Left lobe of liver (tissue), 2 donors: ENCODE measurements around the gene FAP. TPM values are rescaled to one million over a fixed set of nuclear protein-coding genes. Genes with fewer than 3 reads are reported as not detected.
A peak's percentile ranks its signal among the peaks of the same experiment; 100 is the strongest.

Experiments used
- ATAC-seq: fragments of 200-7000 bp; cut with Tn5 transposase; one replicate; pipeline ENCODE4 v1.9.1; 2020; ENCODE audit warnings: mild to moderate bottlenecking, moderate library complexity
- DNase-seq: peaks from one replicate; pipeline ENCODE4 v3.0.0-alpha.2; 2020; ENCODE audit warnings: low spot score
- total RNA-seq: library from RNA; stranded (reverse); gene quantifications from one replicate; pipeline ENCODE4 v1.2.1, GENCODE V29; 2021
- donor health status: DM: no; HTN: no; CAD: no; lungs with moderate emphysema.
- donor health status: DM: no; HTN: yes; CAD: no.

The FAP gene
- total RNA-seq, 1 donor from 2014 or later = 0.58 TPM

DNA sequence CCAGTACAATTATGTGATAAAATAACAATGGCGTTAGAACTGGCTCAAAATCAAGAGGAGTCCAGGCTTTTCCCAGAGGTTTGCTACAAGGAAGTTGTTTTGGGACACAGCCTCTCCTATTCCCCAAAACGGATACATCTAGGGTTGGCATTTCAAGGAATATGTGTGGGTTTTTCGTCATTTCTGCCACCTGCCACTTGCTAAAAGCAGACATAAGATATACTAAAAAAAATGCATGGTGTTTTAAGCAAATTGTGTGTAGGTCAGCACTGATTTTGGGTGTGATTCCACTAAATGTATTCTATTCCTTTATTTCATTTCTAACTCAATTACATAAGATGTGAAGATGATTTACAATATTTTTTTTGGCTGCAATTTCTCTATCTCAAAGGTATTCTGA, 54.8 kb downstream of the FAP start:
- DNase-seq = no peak

DNA sequence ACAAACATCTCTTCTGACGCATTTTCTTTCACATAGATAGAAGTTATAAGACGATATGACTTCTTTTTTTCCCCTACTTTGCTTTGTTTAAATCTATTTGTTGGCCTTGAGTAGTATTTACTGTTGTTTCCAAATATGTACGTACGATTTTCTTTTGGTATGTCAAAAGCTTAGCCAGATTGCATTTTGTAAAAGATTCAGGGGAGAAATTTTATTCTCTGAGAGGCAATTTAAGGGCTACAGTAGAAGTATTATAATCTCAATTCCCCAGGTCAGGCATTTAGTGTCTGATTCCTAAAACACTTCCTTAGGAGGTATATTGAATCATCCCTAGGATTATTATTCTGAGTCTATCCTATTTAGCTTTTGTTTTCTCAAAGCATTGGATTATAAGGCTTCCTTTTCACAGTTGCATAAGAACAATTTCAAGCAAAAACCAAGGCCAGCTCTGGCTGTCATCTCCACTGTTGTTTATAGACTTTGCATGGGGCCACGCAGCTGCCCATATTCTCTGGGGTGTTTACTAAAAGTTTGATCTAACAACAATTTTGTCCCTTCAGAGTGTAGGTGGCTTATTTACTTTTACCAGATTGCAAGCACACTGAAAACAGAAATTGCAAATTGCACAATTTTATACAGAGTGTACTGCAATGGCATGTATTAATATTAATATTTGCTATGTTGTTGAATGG, 57.6 kb downstream of the FAP start:
- ATAC-seq = no peak
- DNase-seq = no peak

More for the DNA sequence above, 54.8 kb downstream of the FAP start:
- no peak for ATAC-seq

DNA sequence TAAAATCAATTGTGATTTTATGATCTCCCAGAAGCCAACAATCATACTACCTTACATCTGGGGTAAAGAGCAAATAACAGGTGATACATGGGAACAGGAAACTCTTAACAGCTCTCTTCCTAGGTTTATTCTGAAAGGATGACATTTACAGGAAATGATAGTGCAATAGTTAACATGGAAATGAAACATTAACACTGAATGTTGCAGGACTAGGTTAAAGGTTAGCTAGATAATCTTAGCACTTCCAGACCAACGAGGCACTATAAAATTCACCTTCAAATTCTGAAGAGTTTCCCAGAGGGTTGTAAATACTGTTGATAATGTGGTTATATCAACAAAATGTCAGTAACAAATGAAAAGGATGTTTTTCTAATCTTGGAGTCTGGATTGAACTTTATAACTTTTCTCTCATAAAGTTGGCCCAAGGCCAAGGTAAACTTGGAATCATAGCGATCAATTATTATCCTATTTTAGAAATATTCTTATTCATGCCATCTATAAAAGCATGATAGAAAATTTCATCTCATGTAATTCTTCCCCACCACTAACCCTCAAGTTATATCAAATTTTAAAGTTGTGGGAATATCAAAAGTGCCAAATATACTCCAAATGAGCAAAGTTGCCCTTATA, 58.3 kb downstream of the FAP start:
- DNase-seq (no peak), ATAC-seq (peak; percentile 19)

DNA sequence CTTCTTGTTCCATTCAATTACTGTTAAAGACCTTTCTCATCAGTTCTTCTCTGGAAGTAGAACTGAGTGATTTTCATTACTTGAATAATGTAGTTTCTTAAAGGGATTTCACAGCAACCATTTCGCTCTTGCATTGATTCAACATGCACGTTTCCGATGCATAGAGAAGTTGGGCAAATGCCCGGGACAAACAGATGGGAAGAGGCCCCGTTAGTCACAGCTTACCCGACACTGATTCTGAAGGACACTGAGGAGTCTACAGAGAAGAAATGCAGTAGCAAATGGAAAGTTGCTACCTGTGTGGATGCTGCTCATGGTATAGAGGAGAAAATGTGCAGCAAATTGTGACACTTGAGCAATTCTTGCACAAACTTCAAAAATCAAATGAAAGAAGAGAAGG, 58.9 kb downstream of the FAP start:
- DNase-seq = no peak
- ATAC-seq = no peak

DNA sequence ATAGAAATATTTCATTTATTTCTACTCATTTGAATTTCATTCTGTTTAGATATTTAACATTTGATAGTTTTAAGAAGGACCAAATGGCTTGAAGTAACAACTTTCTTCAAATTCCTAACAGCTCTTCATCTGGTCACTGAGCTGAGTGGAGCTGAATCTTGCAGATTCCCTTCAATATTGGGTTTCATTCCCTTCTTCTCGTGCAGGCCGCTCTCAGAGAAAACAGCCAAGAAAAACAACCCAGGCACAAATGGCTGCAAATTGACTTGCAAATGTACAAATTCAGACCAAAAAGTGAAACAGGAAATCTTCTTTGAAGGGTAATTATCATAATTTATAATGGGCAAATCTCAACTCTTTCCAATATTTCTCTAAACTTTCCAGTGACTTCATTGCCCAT, 60.9 kb downstream of the FAP start:
- ATAC-seq = no peak

DNA sequence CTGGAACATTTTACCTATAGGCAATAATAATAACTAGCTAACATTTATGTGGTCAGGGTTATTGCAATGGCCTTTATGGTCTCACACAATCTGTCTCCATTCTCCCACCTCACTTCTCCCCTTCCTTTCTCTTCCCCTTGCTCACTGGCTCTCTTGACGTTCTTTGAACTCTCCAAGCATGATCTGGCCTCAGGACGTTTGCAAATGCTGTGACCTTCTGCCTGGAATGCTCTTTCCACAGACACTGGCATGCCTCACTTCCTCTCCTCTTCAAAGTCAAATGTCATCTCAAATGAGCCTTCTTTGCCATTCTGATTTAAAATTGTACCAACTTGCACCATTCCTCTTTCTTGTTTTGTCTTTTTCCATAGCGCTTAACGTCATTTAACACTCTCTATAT, 65.9 kb downstream of the FAP start:
- ATAC-seq = no peak

More for the DNA sequence above, 60.9 kb downstream of the FAP start:
- DNase-seq = no peak

DNA sequence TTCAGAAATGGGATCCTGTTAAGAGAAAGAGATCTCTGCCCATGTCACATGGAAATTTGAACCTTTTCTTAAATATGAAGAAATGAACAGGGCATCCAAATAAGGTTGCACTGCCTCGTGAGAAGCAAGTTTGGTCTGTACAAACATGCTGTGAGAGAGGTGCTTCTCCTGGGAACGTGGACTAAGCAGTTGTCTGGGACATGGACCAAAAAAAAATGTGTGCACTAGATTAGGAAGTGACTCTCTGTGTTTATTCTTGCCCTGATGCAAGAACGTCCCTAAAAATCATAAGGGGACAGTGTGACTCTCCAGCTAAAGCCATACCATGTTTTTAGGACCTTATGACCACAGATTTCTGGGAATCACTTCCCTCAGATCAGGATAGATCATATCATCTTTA, 67.5 kb downstream of the FAP start:
- ATAC-seq = peak; percentile 47

More for the DNA sequence above, 65.9 kb downstream of the FAP start:
- no peak for DNase-seq

DNA sequence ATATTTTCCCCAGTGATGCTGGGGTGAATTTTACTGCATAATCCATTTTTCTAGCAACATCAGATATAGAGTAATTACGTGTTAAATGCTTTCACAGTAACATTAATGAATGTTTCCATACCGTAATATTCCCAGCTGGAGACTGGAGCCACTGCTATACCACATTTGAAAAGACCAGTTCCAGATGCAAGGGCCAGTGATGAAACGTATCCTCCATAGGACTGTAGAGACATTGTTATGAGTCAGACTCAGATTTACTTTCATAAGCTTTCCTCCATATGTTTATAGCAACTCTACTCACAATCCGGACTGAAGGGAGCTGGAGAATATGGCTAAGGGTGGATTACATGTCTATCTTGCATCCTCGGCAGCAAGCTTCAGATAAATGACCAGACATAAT, 68.5 kb downstream of the FAP start:
- no peak for ATAC-seq
- no peak for DNase-seq

More for the DNA sequence above, 67.5 kb downstream of the FAP start:
- DNase-seq = no peak

DNA sequence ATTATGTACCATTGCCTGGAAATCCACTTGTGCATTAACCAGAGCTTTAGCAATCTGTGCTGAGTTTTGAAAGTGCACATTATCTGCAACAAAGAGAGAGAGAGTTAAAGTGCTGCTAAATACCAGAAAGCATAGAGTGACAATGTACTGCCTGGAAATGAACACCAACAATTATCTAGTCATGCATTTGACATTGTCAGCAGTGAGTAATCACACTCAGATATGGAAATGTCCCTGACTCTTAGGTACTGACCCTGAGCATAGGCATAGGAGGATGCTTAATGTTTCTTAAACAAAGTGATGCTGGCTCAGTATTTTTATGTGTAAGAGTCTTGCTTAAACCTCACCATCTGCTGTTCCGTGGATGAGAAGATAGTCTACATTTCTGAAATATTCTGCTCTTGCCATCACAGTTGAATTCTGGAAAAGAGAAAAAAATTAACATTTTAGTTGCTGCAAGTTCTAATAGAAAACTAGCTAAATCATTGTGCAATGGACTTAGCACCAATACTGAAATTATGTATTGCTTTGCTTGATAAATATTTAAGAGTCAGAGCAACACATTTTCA, 70.4 kb downstream of the FAP start:
- no peak for DNase-seq
- no peak for ATAC-seq

DNA sequence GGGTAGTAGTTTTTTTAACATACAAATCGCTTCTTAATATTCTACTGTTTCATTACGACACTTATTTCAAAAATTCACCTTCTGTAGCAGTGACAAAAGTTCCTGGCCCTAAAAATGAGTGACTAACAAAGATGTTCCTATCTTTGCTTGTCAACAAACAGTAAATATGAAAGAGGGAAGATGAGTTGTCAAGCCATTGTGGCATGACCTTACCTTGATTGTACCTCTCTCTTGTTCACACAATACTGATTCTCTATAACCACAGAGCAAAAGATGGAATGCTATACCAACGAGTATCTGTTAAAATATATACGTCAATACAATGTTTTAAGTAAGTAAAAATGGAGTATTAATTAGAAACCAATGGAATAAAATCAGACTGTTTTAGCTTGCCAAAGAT, 76.5 kb downstream of the FAP start:
- DNase-seq (no peak), ATAC-seq (no peak)

DNA sequence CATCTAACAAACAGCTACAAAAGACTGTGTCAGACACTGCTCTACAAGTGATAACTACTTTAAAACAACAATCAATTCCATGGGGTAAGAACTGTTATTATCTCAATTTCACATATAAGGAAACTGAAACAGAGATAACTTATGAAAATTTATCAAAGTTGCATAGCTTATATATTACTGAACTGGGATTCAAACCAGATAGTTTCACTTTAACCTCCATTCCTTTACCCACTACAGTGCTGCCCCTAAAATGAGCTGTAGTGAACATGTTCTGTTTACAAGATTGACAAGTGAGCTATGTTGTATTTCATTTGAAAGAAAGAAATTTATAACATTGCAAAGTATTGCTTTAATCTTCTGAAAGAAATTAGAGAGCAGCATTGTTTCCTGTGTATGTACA, 77.1 kb downstream of the FAP start:
- DNase-seq (no peak), ATAC-seq (no peak)

DNA sequence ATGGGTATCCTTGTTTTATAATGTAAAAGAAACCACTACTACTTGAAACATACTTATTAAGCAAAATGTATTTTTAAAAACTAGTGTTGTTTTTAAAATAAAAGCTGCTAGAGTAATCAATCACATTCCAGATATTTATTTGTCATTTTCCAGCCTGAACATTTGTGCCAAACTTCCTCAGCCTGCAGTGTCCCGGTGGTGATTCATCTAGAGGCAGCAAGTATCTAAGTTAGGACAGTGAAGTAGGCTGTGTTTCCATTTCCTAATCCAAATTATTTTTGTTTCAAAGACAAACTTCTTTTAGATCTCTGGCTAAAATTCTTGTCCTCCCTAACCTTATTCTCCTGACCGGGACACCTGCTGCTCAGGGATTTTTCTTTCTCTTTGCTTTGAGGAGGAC, 78.4 kb downstream of the FAP start:
- ATAC-seq (no peak), DNase-seq (no peak)

DNA sequence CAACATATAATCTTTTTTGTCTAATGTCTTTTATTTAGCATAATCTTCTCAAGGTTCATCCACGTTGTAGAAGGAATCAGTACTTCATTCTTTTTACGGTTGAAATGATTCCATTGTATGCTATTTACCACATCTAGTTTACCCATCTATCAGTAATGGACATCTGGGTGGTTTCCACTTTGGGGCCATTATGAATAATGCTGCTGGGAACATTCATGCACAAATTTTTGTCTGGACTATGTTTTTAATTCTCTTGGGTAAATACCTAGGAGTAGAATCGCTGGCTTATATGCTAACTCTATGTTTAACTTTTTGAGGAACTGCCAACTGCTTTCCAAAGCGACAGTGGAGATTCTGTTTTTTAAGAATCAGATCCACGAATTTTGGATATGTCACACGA, 83.8 kb downstream of the FAP start:
- DNase-seq (no peak), ATAC-seq (no peak)

DNA sequence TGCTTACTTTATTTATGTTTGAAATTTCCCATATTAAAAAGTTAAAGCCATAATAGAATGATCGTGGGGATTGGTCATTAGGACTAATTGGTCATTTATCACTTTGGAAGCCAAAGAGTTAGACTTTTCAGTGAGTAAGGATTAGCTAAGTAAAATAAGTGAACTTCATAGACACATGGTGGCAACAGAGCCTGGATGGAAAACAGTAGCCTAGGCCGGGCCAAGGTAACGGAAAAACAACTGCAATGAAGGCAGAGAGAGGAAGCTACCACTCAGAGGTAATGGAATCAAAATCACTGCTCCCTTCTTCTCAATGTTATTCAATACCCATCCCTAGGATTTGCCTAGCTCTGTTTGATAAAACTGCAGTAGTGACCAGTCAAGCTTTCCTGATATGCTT, 87.1 kb downstream of the FAP start:
- ATAC-seq (no peak), DNase-seq (no peak)

DNA sequence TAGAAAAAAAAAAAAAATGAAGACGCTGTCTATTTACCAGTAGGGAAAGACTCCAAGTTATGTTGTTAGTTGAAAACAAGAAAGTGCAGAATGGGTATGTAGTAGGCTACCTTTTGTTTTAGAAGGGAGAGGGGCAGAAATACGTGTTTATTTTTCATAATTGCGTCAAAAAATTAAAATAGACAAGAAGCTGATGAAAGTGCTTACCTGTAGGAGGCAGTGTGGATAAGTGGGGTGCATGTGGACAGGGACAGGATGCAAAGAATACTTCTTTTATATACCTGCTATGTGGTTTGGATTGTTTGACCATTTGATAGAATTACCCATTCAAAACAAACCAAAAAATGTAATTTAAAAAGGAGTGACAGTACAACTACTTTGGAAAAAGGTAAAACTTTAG, 88.2 kb downstream of the FAP start:
- DNase-seq (no peak), ATAC-seq (no peak)

DNA sequence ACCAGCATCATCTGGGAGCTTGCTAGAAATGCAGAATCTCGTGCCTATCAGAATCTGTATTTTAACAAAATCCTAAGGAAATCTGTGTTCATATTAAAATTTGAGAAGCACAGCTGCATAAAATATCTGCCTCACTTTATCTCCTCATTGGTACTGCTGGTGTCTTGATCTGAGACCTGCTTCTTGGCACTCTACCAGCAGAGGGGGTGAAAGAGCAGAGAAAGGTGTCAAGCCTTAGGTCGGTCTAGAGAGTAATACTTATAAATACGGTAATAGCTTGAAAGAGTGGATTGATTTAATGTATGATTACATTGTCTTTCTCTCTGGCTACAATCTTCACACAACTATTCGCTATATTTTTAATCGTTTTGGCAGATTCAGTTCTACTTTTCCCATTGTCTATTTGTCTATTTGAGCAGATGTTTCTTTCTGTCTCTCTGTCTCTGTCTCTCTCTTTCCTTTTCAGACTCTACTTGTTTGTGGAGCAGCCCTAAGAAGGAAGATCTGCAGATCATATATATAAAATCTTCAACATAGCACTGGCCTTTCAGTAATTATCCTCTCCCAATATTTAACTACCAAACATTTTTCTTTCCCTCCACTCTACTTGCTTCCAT, 89.5 kb downstream of the FAP start:
- DNase-seq (no peak), ATAC-seq (peak; percentile 69)

DNA sequence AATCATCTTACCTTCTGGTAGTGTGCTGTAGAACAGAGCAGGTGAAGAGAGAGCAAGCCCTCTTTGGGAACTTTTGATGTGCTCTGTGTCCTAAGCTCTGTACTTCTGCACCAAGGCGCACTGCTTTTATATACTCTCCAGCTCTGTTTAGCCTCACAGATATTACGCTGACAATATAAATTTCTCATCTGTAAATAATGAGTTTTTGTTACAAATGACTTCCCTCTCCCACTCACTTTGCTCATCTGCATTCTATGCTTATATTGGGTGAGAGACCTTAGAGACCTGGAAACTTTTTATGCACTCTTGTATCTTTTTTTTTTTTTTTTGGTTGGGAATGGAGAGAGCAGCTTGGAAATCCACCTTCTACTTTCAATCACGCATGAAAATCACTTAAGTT, 91.1 kb downstream of the FAP start, which contains the start of gene GCG:
GCG (minus strand) TSS at position 101 of the 400 bp plus-strand sequence. CDS start 3,069 bp downstream, outside the sequence.
- no peak for ATAC-seq
- no peak for DNase-seq

DNA sequence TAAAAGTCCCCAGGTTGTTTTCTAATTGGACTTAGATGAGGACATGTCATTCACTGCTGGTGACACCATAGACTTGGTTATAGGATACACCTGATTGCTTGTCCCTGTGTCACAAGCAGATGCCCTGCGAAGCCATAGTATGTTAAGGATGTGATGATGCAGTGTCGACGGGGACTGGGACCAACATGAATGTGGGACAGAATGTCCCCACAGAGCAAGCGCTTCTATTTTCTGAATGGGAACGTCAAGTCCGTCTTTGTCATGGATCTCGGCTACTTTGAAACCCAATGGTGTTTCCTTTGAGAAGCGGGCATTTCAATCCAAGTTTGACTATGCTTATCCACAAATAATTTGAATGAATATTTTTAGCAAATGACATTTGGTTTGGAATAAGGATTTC, 93.3 kb downstream of the FAP start:
- ATAC-seq (no peak), DNase-seq (no peak)

DNA sequence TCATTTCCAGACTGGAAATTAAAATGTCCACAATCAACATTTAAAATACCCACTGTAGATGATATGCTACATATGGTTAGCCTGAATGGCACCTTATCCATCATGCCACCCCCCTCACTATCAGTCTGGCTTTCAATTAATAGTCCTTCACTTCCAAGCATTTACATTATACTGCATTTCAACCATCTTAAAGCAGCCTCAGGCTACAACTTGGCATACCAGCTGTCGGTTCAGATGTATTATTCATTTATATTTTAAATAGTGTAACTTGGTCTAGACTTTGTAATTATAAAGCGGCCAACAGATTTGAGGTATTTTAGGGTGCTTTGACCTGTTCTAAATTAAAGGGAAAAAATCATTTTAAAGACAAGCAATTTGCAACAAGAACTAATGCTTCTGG, 93.8 kb downstream of the FAP start:
- no peak for ATAC-seq
- no peak for DNase-seq

DNA sequence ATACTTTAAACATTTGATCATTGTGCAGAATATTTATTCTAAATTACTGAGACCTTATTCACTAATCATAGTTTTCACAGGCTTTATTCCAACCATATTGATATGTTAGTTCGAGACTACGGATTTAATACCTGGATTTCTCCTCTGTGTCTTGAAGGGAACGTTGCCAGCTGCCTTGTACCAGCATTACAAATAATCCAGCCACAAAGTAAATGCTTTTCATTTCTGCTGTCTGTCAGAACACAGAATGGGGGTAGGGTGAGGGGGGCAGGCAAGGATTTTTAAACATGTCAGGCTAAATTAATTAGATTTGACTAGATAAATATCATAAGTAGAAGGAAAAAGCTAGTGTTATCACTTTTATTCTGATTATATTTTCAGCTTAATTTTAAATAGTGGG, 94.3 kb downstream of the FAP start:
- ATAC-seq (no peak), DNase-seq (no peak)

DNA sequence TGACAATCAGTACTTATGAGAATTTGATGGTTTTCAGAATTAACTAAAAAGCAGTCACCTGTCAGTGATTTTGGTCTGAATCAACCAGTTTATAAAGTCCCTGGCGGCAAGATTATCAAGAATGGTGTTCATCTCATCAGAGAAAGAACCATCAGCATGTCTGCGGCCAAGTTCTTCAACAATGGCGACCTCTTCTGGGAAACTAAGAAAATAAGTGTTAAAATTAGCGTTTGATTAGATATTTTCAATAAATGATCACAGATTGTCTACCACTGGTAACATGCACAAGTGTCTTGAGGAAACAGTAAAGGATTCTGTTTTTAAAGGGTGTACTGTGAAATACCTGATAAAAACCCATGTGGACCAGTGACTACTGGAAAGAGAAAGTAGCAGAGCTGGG, 99.3 kb downstream of the FAP start:
- ATAC-seq (no peak), DNase-seq (no peak)

DNA sequence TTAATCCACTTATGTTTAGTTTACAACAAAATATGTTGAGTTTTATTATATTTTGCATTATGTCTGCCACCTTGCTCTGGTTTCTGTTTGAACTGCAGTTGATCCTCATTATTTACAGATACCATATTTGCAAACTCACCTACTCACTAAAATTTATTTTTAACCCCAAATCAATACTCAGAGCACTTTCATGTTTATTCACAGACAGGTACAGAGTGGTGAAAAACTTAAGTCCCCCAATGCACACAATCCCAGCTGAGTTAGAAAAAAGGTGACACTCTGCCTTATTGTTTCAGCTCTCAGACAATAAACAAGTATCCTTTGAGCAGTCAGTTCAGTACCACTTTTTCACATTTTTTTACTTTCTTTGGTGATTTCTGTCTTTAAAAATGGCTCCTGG, 104.9 kb downstream of the FAP start:
- ATAC-seq (no peak), DNase-seq (no peak)
